ENCODE data around the gene HIF1A. TPM values are rescaled to one million over a fixed set of nuclear protein-coding genes. Genes with fewer than 3 reads are reported as not detected.

HIF1A gene
- total and polyA plus RNA-seq, 4 donors = 15.4 to 79.2 (median 34.8) TPM

DNA sequence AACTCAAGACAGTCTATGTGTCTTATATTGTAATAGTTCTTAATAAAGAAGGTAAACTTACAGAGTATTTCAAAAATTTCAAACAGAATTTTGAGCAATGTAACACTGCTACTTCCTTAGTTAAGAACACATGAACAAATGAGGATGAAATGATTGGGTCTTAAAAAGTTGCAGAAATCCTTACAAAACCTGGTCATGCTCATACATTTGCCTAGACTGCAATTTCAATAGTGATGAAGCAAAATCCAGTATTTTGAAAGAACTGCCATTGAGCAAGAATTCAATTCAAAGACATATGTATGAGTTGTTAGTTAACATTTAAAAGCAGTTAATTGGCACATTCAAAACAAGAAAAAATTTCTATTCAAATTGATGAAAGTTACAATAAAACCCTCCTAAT lies 17.8 kb upstream of the HIF1A start (continued):
- TF ChIP-seq, protein P1, sequence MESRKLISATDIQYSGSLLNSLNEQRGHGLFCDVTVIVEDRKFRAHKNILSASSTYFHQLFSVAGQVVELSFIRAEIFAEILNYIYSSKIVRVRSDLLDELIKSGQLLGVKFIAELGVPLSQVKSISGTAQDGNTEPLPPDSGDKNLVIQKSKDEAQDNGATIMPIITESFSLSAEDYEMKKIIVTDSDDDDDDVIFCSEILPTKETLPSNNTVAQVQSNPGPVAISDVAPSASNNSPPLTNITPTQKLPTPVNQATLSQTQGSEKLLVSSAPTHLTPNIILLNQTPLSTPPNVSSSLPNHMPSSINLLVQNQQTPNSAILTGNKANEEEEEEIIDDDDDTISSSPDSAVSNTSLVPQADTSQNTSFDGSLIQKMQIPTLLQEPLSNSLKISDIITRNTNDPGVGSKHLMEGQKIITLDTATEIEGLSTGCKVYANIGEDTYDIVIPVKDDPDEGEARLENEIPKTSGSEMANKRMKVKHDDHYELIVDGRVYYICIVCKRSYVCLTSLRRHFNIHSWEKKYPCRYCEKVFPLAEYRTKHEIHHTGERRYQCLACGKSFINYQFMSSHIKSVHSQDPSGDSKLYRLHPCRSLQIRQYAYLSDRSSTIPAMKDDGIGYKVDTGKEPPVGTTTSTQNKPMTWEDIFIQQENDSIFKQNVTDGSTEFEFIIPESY (IDR thresholded peaks at IDR 0.05) = no peak
- TF ChIP-seq, protein P2, sequence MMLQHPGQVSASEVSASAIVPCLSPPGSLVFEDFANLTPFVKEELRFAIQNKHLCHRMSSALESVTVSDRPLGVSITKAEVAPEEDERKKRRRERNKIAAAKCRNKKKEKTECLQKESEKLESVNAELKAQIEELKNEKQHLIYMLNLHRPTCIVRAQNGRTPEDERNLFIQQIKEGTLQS (IDR thresholded peaks at IDR 0.05) = no peak
- TF ChIP-seq, protein P3, sequence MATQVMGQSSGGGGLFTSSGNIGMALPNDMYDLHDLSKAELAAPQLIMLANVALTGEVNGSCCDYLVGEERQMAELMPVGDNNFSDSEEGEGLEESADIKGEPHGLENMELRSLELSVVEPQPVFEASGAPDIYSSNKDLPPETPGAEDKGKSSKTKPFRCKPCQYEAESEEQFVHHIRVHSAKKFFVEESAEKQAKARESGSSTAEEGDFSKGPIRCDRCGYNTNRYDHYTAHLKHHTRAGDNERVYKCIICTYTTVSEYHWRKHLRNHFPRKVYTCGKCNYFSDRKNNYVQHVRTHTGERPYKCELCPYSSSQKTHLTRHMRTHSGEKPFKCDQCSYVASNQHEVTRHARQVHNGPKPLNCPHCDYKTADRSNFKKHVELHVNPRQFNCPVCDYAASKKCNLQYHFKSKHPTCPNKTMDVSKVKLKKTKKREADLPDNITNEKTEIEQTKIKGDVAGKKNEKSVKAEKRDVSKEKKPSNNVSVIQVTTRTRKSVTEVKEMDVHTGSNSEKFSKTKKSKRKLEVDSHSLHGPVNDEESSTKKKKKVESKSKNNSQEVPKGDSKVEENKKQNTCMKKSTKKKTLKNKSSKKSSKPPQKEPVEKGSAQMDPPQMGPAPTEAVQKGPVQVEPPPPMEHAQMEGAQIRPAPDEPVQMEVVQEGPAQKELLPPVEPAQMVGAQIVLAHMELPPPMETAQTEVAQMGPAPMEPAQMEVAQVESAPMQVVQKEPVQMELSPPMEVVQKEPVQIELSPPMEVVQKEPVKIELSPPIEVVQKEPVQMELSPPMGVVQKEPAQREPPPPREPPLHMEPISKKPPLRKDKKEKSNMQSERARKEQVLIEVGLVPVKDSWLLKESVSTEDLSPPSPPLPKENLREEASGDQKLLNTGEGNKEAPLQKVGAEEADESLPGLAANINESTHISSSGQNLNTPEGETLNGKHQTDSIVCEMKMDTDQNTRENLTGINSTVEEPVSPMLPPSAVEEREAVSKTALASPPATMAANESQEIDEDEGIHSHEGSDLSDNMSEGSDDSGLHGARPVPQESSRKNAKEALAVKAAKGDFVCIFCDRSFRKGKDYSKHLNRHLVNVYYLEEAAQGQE (IDR thresholded peaks at IDR 0.05) = no peak
- TF ChIP-seq TAF1 (conservative IDR thresholded peaks at IDR 0.05) (no peak), FOXA1 (IDR thresholded peaks at IDR 0.05) (no peak), SP1 (IDR thresholded peaks at IDR 0.05) (no peak), GABPA (IDR thresholded peaks at IDR 0.05 in 1 of 2, conservative IDR thresholded peaks at IDR 0.05 in 1 of 2) (no peak)

DNA sequence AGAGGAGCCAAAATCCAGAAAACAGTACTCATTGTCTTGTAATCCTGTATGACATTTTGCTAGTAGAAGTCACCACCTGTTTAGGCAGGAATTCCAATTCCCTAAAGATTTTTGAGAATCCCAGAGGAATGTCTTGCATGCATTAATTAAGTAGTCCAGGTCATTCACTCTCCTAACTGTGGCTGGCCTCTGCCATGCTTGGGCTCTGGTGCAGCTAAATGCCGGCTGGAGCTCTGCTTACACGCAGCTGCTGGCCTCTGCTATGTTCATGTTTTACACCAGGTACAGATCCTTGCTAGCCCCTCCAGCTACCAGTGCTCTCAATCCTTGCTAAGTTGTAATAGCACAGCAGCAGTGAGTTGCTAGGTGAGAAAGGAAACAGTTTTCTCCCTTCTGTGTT lies 16.3 kb upstream of the HIF1A start:
- no peak for DNase-seq (ENCODE audit: low spot score)

More for the DNA sequence above, 16.3 kb upstream of the HIF1A start:
- TF ChIP-seq JUND (IDR thresholded peaks at IDR 0.05) = no peak
- TF ChIP-seq, protein P1 (IDR thresholded peaks at IDR 0.05) = no peak
- TF ChIP-seq EGR1 (IDR thresholded peaks at IDR 0.05; ENCODE audit: low read depth in 2 of 2) = no peak
- TF ChIP-seq, protein P4, sequence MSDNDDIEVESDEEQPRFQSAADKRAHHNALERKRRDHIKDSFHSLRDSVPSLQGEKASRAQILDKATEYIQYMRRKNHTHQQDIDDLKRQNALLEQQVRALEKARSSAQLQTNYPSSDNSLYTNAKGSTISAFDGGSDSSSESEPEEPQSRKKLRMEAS (IDR thresholded peaks at IDR 0.05) = no peak
- no peak for TF ChIP-seq RAD21 (IDR thresholded peaks at IDR 0.05)
- no peak for TF ChIP-seq NR2F2 (IDR thresholded peaks at IDR 0.05)
- TF ChIP-seq RXRA (IDR thresholded peaks at IDR 0.05) = no peak
- TF ChIP-seq HNF4G (IDR thresholded peaks at IDR 0.05) = no peak
- no peak for TF ChIP-seq FOXA2 (IDR thresholded peaks at IDR 0.05)
- TF ChIP-seq GABPA (IDR thresholded peaks at IDR 0.05 in 1 of 2, conservative IDR thresholded peaks at IDR 0.05 in 1 of 2) = no peak
- no peak for TF ChIP-seq HNF4A (conservative IDR thresholded peaks at IDR 0.05)
- TF ChIP-seq YY1 (IDR thresholded peaks at IDR 0.05) = no peak
- TF ChIP-seq, protein P3 (IDR thresholded peaks at IDR 0.05) = no peak
- TF ChIP-seq SP1 (IDR thresholded peaks at IDR 0.05) = no peak
- no peak for TF ChIP-seq FOXA1 (IDR thresholded peaks at IDR 0.05)
- TF ChIP-seq, protein P2 (IDR thresholded peaks at IDR 0.05) = no peak
- TF ChIP-seq, protein P5, sequence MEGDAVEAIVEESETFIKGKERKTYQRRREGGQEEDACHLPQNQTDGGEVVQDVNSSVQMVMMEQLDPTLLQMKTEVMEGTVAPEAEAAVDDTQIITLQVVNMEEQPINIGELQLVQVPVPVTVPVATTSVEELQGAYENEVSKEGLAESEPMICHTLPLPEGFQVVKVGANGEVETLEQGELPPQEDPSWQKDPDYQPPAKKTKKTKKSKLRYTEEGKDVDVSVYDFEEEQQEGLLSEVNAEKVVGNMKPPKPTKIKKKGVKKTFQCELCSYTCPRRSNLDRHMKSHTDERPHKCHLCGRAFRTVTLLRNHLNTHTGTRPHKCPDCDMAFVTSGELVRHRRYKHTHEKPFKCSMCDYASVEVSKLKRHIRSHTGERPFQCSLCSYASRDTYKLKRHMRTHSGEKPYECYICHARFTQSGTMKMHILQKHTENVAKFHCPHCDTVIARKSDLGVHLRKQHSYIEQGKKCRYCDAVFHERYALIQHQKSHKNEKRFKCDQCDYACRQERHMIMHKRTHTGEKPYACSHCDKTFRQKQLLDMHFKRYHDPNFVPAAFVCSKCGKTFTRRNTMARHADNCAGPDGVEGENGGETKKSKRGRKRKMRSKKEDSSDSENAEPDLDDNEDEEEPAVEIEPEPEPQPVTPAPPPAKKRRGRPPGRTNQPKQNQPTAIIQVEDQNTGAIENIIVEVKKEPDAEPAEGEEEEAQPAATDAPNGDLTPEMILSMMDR (IDR thresholded peaks at IDR 0.05; ENCODE audit: low read depth, low read length, missing input control) = no peak
- H3K27me3 ChIP-seq (ENCODE audit: control insufficient read depth in 4 of 4, insufficient read depth in 4 of 4, low read length in 3 of 4) = no peaks in the 10 kb centered on the region
- H3K36me3 ChIP-seq (ENCODE audit: control insufficient read depth in 4 of 4, insufficient read depth in 3 of 4, low read depth in 1 of 4, low read length in 3 of 4) = no peaks in the 10 kb centered on the region
- 78% methylated on average over 2 of the region's 2 CpGs for WGBS
- no peak overlapping the region for H3K9ac ChIP-seq (ENCODE audit: low read depth in 1 of 2, low read length in 2 of 2)
- no peak overlapping the region for H3K4me3 ChIP-seq (ENCODE audit: low read depth in 1 of 3, low read length in 3 of 3)
- H3K9me3 ChIP-seq (ENCODE audit: control insufficient read depth in 4 of 4, low read length in 3 of 4) = no peaks in the 10 kb centered on the region
- H3K4me1 ChIP-seq (ENCODE audit: control insufficient read depth in 4 of 4, insufficient read depth in 4 of 4, low read length in 3 of 4) = no peaks in the 10 kb centered on the region
- no peak overlapping the region for H3K27ac ChIP-seq (ENCODE audit: low read depth in 1 of 2, low read length in 2 of 2)

Measured in liver (tissue), 9 donors.